ENCODE results near the gene RNASEL. TPM values are rescaled to one million over a fixed set of nuclear protein-coding genes. Genes with fewer than 3 reads are reported as not detected.

The RNASEL gene
- total and polyA plus RNA-seq, 5 experiments from 2014 or later = 5.0 to 20.8 (median 10.1) TPM

- DNase-seq = no peak
- Mint-ChIP-seq H3K36me3 (peaks cover 19 to 24% (median 21%) of the 10 kb centered on the region in 3 donors), H3K27ac (peak overlapping the region; percentile 97 to 100 (median 99)), H3K9me3 (no peaks in the 10 kb centered on the region), H3K4me1 (peaks cover 25 to 45% (median 39%) of the 10 kb centered on the region in 4 donors), H3K4me3 (peak overlapping the region; percentile 94 to 98 (median 97)), H3K27me3 (peaks cover 0 to 2% (median 0%) of the 10 kb centered on the region in 5 donors)
- POLR2A ChIA-PET = interaction anchor here (0.5 to 1.6 kb wide), 5 partner anchors 9 to 1462 kb away, joined by 3 to 8 read pairs (median 4); no protein-coding TSS in a partner anchor
- no peak for ATAC-seq
These were observed 464 bp upstream of the RNASEL start for GRCh38 chr1:182589520-182589919.

- peaks cover 0 to 2% (median 0%) of the 10 kb centered on the region in 5 donors for H3K27me3 Mint-ChIP-seq
- peak overlapping the region; percentile 94 to 98 (median 97) for H3K4me3 Mint-ChIP-seq
- peaks cover 24 to 35% (median 33%) of the 10 kb centered on the region in 3 donors for H3K36me3 Mint-ChIP-seq
- DNase-seq = peak in 1 of 10 donors; percentile 17
- peaks cover 34 to 62% (median 55%) of the 10 kb centered on the region in 4 donors for H3K4me1 Mint-ChIP-seq
- POLR2A ChIA-PET = interaction anchor here (0.5 to 1.6 kb wide), 11 partner anchors 9 to 336 kb away, joined by 3 to 8 read pairs (median 4); no protein-coding TSS in a partner anchor
- no peaks in the 10 kb centered on the region for H3K9me3 Mint-ChIP-seq
- peak overlapping the region; percentile 97 to 100 (median 99) for H3K27ac Mint-ChIP-seq
- ATAC-seq = peak; percentile 7 to 9
These were observed 1.2 kb downstream of the RNASEL start for GRCh38 chr1:182587666-182588499.

GRCh38 chr1:182587093-182587492 is 2.0 kb downstream of the RNASEL start:
- H3K4me3 Mint-ChIP-seq = peak overlapping the region in 1 of 10 donors; percentile 98
- H3K27me3 Mint-ChIP-seq = no peaks in the 10 kb centered on the region
- POLR2A ChIA-PET = no interaction called here
- DNase-seq (no peak), ATAC-seq (no peak)
- peak overlapping the region in 1 of 10 donors; percentile 100 for H3K27ac Mint-ChIP-seq
- H3K36me3 Mint-ChIP-seq = peaks cover 24 to 43% (median 40%) of the 10 kb centered on the region in 3 donors
- H3K9me3 Mint-ChIP-seq = no peaks in the 10 kb centered on the region
- H3K4me1 Mint-ChIP-seq = peaks cover 34 to 70% (median 63%) of the 10 kb centered on the region in 4 donors

GRCh38 chr1:182586380-182586779 is 2.7 kb downstream of the RNASEL start:
- H3K36me3 Mint-ChIP-seq = peaks cover 24 to 50% (median 44%) of the 10 kb centered on the region in 3 donors
- peaks cover 34 to 73% (median 66%) of the 10 kb centered on the region in 4 donors for H3K4me1 Mint-ChIP-seq
- POLR2A ChIA-PET = no interaction called here
- H3K9me3 Mint-ChIP-seq = no peaks in the 10 kb centered on the region
- H3K4me3 Mint-ChIP-seq = peak overlapping the region in 9 of 10 donors; percentile 15 to 77 (median 70)
- H3K27ac Mint-ChIP-seq = no peak overlapping the region
- no peak for ATAC-seq
- DNase-seq = no peak
- no peaks in the 10 kb centered on the region for H3K27me3 Mint-ChIP-seq

- Mint-ChIP-seq H3K36me3 (peaks cover 32 to 66% (median 58%) of the 10 kb centered on the region in 3 donors), H3K27me3 (no peaks in the 10 kb centered on the region), H3K4me3 (peak overlapping the region; percentile 52 to 79 (median 72)), H3K27ac (peak overlapping the region in 4 of 10 donors; percentile 22 to 66 (median 44)), H3K4me1 (peaks cover 42 to 74% (median 71%) of the 10 kb centered on the region in 4 donors), H3K9me3 (no peaks in the 10 kb centered on the region)
- DNase-seq (no peak), ATAC-seq (no peak)
- POLR2A ChIA-PET = no interaction called here
These were observed 4.3 kb downstream of the RNASEL start for GRCh38 chr1:182584746-182585145.

GRCh38 chr1:182580736-182581135 is 8.3 kb downstream of the RNASEL start:
- ATAC-seq (no peak), DNase-seq (no peak)
- POLR2A ChIA-PET = no interaction called here
- Mint-ChIP-seq H3K27me3 (no peaks in the 10 kb centered on the region), H3K27ac (peak overlapping the region in 1 of 10 donors; percentile 41), H3K9me3 (no peaks in the 10 kb centered on the region), H3K36me3 (peaks cover 20 to 90% (median 65%) of the 10 kb centered on the region in 3 donors), H3K4me3 (no peak overlapping the region), H3K4me1 (peaks cover 36 to 66% (median 61%) of the 10 kb centered on the region in 4 donors)

- POLR2A ChIA-PET = no interaction called here
- no peak overlapping the region for H3K4me3 Mint-ChIP-seq
- H3K9me3 Mint-ChIP-seq = no peaks in the 10 kb centered on the region
- H3K27me3 Mint-ChIP-seq = no peaks in the 10 kb centered on the region
- H3K4me1 Mint-ChIP-seq = peaks cover 13 to 26% (median 19%) of the 10 kb centered on the region in 4 donors
- ATAC-seq = no peak
- H3K36me3 Mint-ChIP-seq = peaks cover 26 to 79% (median 55%) of the 10 kb centered on the region in 3 donors
- no peak overlapping the region for H3K27ac Mint-ChIP-seq
- DNase-seq = no peak
These were observed 13.4 kb downstream of the RNASEL start for GRCh38 chr1:182575540-182576149.

GRCh38 chr1:182574156-182574555 is 14.9 kb downstream of the RNASEL start:
- ATAC-seq (no peak), DNase-seq (no peak)
- Mint-ChIP-seq H3K36me3 (peaks cover 14 to 64% (median 46%) of the 10 kb centered on the region in 3 donors), H3K4me3 (no peak overlapping the region), H3K9me3 (no peaks in the 10 kb centered on the region), H3K4me1 (peaks cover 5 to 18% (median 14%) of the 10 kb centered on the region in 4 donors), H3K27me3 (no peaks in the 10 kb centered on the region), H3K27ac (no peak overlapping the region)
- POLR2A ChIA-PET = no interaction called here

GRCh38 chr1:182570611-182570970 is 18.5 kb downstream of the RNASEL start:
- Mint-ChIP-seq H3K27me3 (peaks cover 0 to 1% (median 0%) of the 10 kb centered on the region in 5 donors), H3K4me3 (no peak overlapping the region), H3K27ac (no peak overlapping the region), H3K9me3 (no peaks in the 10 kb centered on the region), H3K4me1 (peaks cover 0 to 3% (median 0%) of the 10 kb centered on the region in 4 donors), H3K36me3 (peaks cover 10 to 34% (median 27%) of the 10 kb centered on the region in 3 donors)
- POLR2A ChIA-PET = no interaction called here
- no peak for DNase-seq
- ATAC-seq = no peak

GRCh38 chr1:182569939-182570610 is 19.0 kb downstream of the RNASEL start:
- Mint-ChIP-seq H3K27ac (no peak overlapping the region), H3K9me3 (no peaks in the 10 kb centered on the region), H3K36me3 (peaks cover 8 to 28% (median 23%) of the 10 kb centered on the region in 3 donors), H3K4me1 (peaks cover 0 to 3% (median 0%) of the 10 kb centered on the region in 4 donors), H3K4me3 (no peak overlapping the region), H3K27me3 (peaks cover 0 to 1% (median 0%) of the 10 kb centered on the region in 5 donors)
- no peak for DNase-seq
- POLR2A ChIA-PET = no interaction called here
- no peak for ATAC-seq

- Mint-ChIP-seq H3K4me3 (no peak overlapping the region), H3K9me3 (no peaks in the 10 kb centered on the region), H3K27ac (no peak overlapping the region), H3K4me1 (peaks cover 0 to 3% (median 0%) of the 10 kb centered on the region in 4 donors), H3K36me3 (peaks cover 8 to 16% (median 15%) of the 10 kb centered on the region in 3 donors), H3K27me3 (peaks cover 0 to 1% (median 0%) of the 10 kb centered on the region in 5 donors)
- DNase-seq (no peak), ATAC-seq (no peak)
- POLR2A ChIA-PET = no interaction called here
These were observed 20.3 kb downstream of the RNASEL start for GRCh38 chr1:182568647-182569284.

- no peak overlapping the region for H3K4me3 Mint-ChIP-seq
These were observed 21.4 kb downstream of the RNASEL start for GRCh38 chr1:182567629-182568028.

More at GRCh38 chr1:182567629-182568028, 21.4 kb downstream of the RNASEL start:
- Mint-ChIP-seq H3K36me3 (peaks cover 0 to 7% (median 4%) of the 10 kb centered on the region in 3 donors), H3K27ac (no peak overlapping the region), H3K27me3 (peaks cover 0 to 1% (median 0%) of the 10 kb centered on the region in 5 donors), H3K9me3 (no peaks in the 10 kb centered on the region), H3K4me1 (peaks cover 0 to 3% (median 0%) of the 10 kb centered on the region in 4 donors)
- DNase-seq (no peak), ATAC-seq (no peak)
- POLR2A ChIA-PET = no interaction called here
